CD4-positive, alpha-beta T cell treated with Interleukin-6 at 100 ng/mL for 8 hours (primary cell): Measurements from ENCODE around the gene SCD5.

ENCODE experiments used
- DNase-seq: peaks from one replicate; pipeline ENCODE4 v3.0.0-alpha.2; 2020; ENCODE audit warnings: mixed read lengths, low spot score

The SCD5 gene

GRCh38 chr4:82588771-82589270 lies 209.8 kb downstream of the SCD5 start:
- DNase-seq: no peak

GRCh38 chr4:82587826-82588540 lies 210.6 kb downstream of the SCD5 start:
- no peak for DNase-seq

GRCh38 chr4:82585690-82586435 lies 212.7 kb downstream of the SCD5 start:
- DNase-seq: no peak

GRCh38 chr4:82584931-82585330 lies 213.7 kb downstream of the SCD5 start:
- no peak for DNase-seq

GRCh38 chr4:82583897-82584587 lies 214.6 kb downstream of the SCD5 start:
- no peak for DNase-seq

GRCh38 chr4:82579932-82580331 lies 218.7 kb downstream of the SCD5 start:
- DNase-seq: no peak
